ENCODE results near the gene DUOXA1. TPM values are rescaled to one million over a fixed set of nuclear protein-coding genes. Genes with fewer than 3 reads are reported as not detected.

DUOXA1 gene
- total RNA-seq, 6 experiments from 2014 or later, result 0.09 to 0.31 (median 0.16) TPM; not detected in 3

DNA sequence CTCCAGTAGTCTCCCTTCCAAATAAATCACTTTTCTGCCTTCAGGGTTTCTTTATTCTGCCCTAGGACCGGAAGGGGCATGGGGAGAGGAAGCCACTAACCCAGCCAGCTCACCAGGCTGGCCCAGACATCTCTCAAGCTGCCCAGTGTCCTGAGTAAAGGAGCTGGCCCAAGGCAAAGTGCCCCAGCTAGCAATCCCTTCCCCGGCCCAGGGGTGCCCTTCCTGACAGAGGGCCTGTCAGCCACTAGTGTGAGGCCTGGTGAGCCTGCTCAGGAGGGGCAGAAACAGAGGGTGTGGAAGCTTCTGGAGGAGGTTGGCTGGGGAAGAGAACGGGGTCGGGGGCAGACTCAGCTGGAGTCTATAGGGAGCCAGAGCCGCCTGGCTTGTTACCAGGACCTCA lies 35.9 kb upstream of the DUOXA1 start:
- Mint-ChIP-seq H3K4me1 (ENCODE audit: low read depth) (peaks cover 26% of the 10 kb centered on the region), H3K36me3 (ENCODE audit: low read depth) (no peaks in the 10 kb centered on the region), H3K27me3 (ENCODE audit: insufficient read depth) (no peaks in the 10 kb centered on the region; the same call in 1 of the 2 replicates), H3K4me3 (peak overlapping the region; percentile 36), H3K27ac (peak overlapping the region; percentile 24; the same call in 1 of the 2 replicates), H3K9me3 (no peaks in the 10 kb centered on the region)
- TF ChIP-seq, protein P1, sequence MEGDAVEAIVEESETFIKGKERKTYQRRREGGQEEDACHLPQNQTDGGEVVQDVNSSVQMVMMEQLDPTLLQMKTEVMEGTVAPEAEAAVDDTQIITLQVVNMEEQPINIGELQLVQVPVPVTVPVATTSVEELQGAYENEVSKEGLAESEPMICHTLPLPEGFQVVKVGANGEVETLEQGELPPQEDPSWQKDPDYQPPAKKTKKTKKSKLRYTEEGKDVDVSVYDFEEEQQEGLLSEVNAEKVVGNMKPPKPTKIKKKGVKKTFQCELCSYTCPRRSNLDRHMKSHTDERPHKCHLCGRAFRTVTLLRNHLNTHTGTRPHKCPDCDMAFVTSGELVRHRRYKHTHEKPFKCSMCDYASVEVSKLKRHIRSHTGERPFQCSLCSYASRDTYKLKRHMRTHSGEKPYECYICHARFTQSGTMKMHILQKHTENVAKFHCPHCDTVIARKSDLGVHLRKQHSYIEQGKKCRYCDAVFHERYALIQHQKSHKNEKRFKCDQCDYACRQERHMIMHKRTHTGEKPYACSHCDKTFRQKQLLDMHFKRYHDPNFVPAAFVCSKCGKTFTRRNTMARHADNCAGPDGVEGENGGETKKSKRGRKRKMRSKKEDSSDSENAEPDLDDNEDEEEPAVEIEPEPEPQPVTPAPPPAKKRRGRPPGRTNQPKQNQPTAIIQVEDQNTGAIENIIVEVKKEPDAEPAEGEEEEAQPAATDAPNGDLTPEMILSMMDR (IDR thresholded peaks at IDR 0.05), result no peak
- no peak for DNase-seq

DNA sequence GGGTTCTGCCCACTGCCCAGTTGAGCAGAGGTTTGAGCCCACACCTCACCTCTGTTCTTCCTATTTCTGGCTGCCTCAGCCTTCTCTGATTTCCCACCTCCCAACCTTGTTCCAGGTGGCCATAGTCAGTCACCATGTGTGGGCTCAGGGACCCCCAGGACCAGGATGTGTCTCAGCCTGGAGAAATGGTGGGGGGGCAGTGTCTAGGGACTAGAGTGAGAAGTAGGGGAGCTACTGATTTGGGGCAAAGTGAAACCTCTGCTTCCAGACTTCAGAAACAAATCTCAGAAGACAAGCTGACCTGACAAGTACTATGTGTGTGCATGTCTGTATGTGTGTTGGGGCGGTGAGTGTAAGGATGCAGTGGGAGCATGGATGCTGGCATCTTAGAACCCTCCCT lies 35.2 kb upstream of the DUOXA1 start:
- Mint-ChIP-seq H3K9me3 (no peaks in the 10 kb centered on the region), H3K27ac (no peak overlapping the region), H3K4me1 (ENCODE audit: low read depth) (peaks cover 26% of the 10 kb centered on the region), H3K36me3 (ENCODE audit: low read depth) (no peaks in the 10 kb centered on the region), H3K27me3 (ENCODE audit: insufficient read depth) (no peaks in the 10 kb centered on the region; the same call in 1 of the 2 replicates), H3K4me3 (no peak overlapping the region)
- no peak for DNase-seq
- TF ChIP-seq, protein P1 (IDR thresholded peaks at IDR 0.05), result no peak

DNA sequence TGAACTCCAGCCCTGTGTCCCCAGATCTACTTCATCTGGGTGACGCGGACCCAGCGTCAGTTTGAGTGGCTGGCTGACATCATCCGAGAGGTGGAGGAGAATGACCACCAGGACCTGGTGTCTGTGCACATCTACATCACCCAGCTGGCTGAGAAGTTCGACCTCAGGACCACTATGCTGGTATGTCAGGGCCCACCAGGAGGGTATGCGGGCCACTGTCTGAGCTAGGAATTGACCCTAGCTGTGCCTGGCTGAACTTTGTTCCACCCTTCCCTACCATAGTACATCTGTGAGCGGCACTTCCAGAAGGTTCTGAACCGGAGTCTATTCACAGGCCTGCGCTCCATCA lies 33.8 kb upstream of the DUOXA1 start:
- Mint-ChIP-seq H3K27ac (peak overlapping the region; percentile 75), H3K27me3 (ENCODE audit: insufficient read depth) (no peaks in the 10 kb centered on the region; the same call in 1 of the 2 replicates), H3K4me3 (no peak overlapping the region), H3K4me1 (ENCODE audit: low read depth) (peaks cover 26% of the 10 kb centered on the region), H3K9me3 (no peaks in the 10 kb centered on the region), H3K36me3 (ENCODE audit: low read depth) (no peaks in the 10 kb centered on the region)
- TF ChIP-seq, protein P1 (IDR thresholded peaks at IDR 0.05), result no peak
- no peak for DNase-seq

DNA sequence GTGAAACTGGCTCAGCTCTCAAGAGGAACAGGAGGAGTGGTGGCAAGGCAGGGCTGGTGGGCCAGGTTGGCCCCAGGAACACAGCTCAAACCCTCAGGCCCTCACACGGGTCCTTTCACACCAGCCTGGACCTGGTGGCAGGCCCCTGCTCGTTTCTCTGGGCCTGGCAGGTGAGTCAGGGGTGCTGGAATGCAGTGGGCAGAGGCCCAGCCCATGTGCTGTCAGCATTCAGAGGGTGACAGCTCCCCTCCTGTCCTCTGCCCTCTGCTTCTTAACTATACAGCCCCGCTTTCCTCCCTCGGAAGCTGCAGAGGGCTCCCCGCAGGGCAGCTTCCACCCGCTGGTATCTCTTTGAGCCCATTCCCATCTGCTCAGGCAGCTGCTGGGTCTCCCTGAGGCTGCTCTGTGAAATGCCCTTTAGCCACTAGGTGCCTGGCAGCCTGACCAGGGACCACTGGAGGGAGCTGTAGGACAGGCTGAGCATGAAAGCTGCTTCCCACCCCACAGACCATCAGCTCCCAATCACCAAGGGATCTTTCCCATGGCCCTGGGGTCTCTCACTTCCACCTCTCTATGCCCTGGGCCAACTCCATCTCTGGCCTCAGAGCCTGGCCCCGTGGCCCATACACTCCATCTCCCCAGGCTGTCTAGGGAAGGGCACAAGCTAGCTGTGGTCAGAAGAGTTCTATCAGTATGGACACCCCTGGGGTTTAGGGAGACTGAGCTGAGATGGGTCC lies 33.3 kb upstream of the DUOXA1 start:
- H3K27me3 Mint-ChIP-seq (ENCODE audit: insufficient read depth), result no peaks in the 10 kb centered on the region; the same call in none of the 2 replicates
- H3K9me3 Mint-ChIP-seq, result no peaks in the 10 kb centered on the region
- peaks cover 31% of the 10 kb centered on the region for H3K4me1 Mint-ChIP-seq (ENCODE audit: low read depth)
- peak; percentile 78 for DNase-seq
- TF ChIP-seq, protein P1 (IDR thresholded peaks at IDR 0.05), result peak; percentile 92
- H3K27ac Mint-ChIP-seq, result peak overlapping the region; percentile 75
- no peaks in the 10 kb centered on the region for H3K36me3 Mint-ChIP-seq (ENCODE audit: low read depth)
- 0 out of 2 replicates have a peak overlapping the region, but pooled peaks have one; percentile 9 for H3K4me3 Mint-ChIP-seq

DNA sequence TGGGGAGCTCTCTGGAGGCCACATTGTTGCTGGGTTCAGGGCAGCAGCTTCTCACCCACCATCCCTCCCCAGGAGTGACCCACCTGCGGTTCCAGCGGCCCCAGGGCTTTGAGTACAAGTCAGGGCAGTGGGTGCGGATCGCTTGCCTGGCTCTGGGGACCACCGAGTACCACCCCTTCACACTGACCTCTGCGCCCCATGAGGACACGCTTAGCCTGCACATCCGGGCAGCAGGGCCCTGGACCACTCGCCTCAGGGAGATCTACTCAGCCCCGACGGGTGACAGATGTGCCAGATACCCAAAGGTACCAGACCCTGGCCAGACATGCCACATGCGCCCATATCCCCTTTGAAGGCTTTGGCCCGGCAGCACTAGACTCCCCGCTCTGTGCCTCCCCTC lies 32.0 kb upstream of the DUOXA1 start:
- H3K4me3 Mint-ChIP-seq, result no peak overlapping the region

More for the DNA sequence above, 32.0 kb upstream of the DUOXA1 start:
- no peak overlapping the region for H3K27ac Mint-ChIP-seq
- no peaks in the 10 kb centered on the region for H3K36me3 Mint-ChIP-seq (ENCODE audit: low read depth)
- H3K4me1 Mint-ChIP-seq (ENCODE audit: low read depth), result peaks cover 44% of the 10 kb centered on the region
- TF ChIP-seq, protein P1 (IDR thresholded peaks at IDR 0.05), result no peak
- H3K27me3 Mint-ChIP-seq (ENCODE audit: insufficient read depth), result peaks cover 3% of the 10 kb centered on the region
- DNase-seq, result no peak
- H3K9me3 Mint-ChIP-seq, result no peaks in the 10 kb centered on the region
